HEK293 (cell line): Measurements from ENCODE around the gene SH3BP5.
A peak's percentile ranks its signal among the peaks of the same experiment; 100 is the strongest.

ENCODE experiments used
- CTCF ChIA-PET: fragments of 350-600 bp; formaldehyde crosslinking; extraction: SDS; loops from one replicate; lab custom pipeline; 2021; ENCODE audit warnings: antibody characterized with exemption; lab: Yijun Ruan, JAX
- POLR2A ChIA-PET: fragments of 300-600 bp; formaldehyde crosslinking; extraction: SDS; loops from one replicate; lab custom pipeline; 2020; ENCODE audit warnings: antibody characterized with exemption, inconsistent platforms; lab: Yijun Ruan, JAX
- H3K27ac ChIP-seq: fragments of 200-500 bp; sonication (Bioruptor generic); 2 replicates; pipeline ENCODE4 v1.5.1; 2014; ENCODE audit warnings: low read depth, low read length, control low read depth, inconsistent platforms; ENCODE audit errors: extremely low read depth
- H3K36me3 ChIP-seq, 2 experiments: fragments of 200-500 bp in 1 of 2; sonication (Bioruptor generic) in 1 of 2; 1 replicate in 1 of 2; 2 replicates in 1 of 2; pipeline ENCODE4 v1.5.1; 2014 to 2017; ENCODE audit warnings: inconsistent platforms in 2 of 2, low read length in 2 of 2; ENCODE audit not compliant: control insufficient read depth in 2 of 2, insufficient read depth in 1 of 2
- H3K4me1 ChIP-seq: fragments of 200-500 bp; sonication (Bioruptor generic); 2 replicates; pipeline ENCODE4 v1.5.1; 2014; ENCODE audit warnings: mild to moderate bottlenecking, low read length, inconsistent platforms; ENCODE audit not compliant: control insufficient read depth, insufficient read depth
- H3K4me3 ChIP-seq: 2 replicates; pipeline ENCODE4 v1.5.1; 2011; ENCODE audit warnings: low read depth, mild to moderate bottlenecking, control low read depth, low read length, moderate library complexity
- H3K9me3 ChIP-seq: fragments of 200-500 bp; sonication (Bioruptor generic); 2 replicates; pipeline ENCODE4 v1.5.1; 2014; ENCODE audit warnings: low read depth, low read length, inconsistent platforms; ENCODE audit not compliant: control insufficient read depth, insufficient read depth
- BCL11A ChIP-seq: fragments of 450-650 bp; formaldehyde crosslinking; IDR thresholded peaks from 2 replicates; pipeline ENCODE4 v1.5.1; 2016; ENCODE audit warnings: low read depth, missing biosample characterization, missing genetic modification characterization
- BCL11B ChIP-seq: fragments of 450-650 bp; formaldehyde crosslinking; IDR thresholded peaks from 2 replicates; pipeline ENCODE4 v1.5.1; 2016; ENCODE audit warnings: low read depth, missing biosample characterization, missing genetic modification characterization
- GLI2 ChIP-seq: fragments of 450-650 bp; formaldehyde crosslinking; IDR thresholded peaks from 2 replicates; pipeline ENCODE4; 2017; ENCODE audit warnings: missing biosample characterization, missing genetic modification characterization, low read depth, borderline replicate concordance
- IKZF3 ChIP-seq: fragments of 450-650 bp; IDR thresholded peaks from 2 replicates; pipeline ENCODE4 v1.5.0; 2018; ENCODE audit warnings: missing biosample characterization, mild to moderate bottlenecking, missing genetic modification characterization, moderate library complexity
- KLF16 ChIP-seq: fragments of 450-650 bp; formaldehyde crosslinking; IDR thresholded peaks from 2 replicates; pipeline ENCODE4 v1.5.1; 2017; ENCODE audit warnings: missing biosample characterization, missing genetic modification characterization
- KLF7 ChIP-seq: fragments of 450-650 bp; formaldehyde crosslinking; IDR thresholded peaks from 2 replicates; pipeline ENCODE4 v1.5.1; 2016; ENCODE audit warnings: missing biosample characterization, missing genetic modification characterization, borderline replicate concordance
- OSR2 ChIP-seq: fragments of 450-650 bp; formaldehyde crosslinking; IDR thresholded peaks from 2 replicates; pipeline ENCODE4 v1.5.1; 2016; ENCODE audit warnings: missing biosample characterization, missing genetic modification characterization
- RBAK ChIP-seq: fragments of 450-650 bp; formaldehyde crosslinking; IDR thresholded peaks from 2 replicates; pipeline ENCODE4 v1.5.1; 2016; ENCODE audit warnings: missing biosample characterization, missing genetic modification characterization
- SP7 ChIP-seq: fragments of 450-650 bp; formaldehyde crosslinking; IDR thresholded peaks from 2 replicates; pipeline ENCODE4 v1.5.1; 2016; ENCODE audit warnings: missing biosample characterization, missing genetic modification characterization
- ZIC2 ChIP-seq: fragments of 450-650 bp; formaldehyde crosslinking; IDR thresholded peaks from 2 replicates; pipeline ENCODE4 v1.5.1; 2016; ENCODE audit warnings: missing biosample characterization, missing genetic modification characterization
- ZNF169 ChIP-seq: fragments of 450-650 bp; formaldehyde crosslinking; IDR thresholded peaks from 2 replicates; pipeline ENCODE4 v1.5.1; 2016; ENCODE audit warnings: missing biosample characterization, missing genetic modification characterization
- ZNF214 ChIP-seq: fragments of 450-650 bp; formaldehyde crosslinking; IDR thresholded peaks from 2 replicates; pipeline ENCODE4 v1.5.1; 2017; ENCODE audit warnings: missing biosample characterization, mild to moderate bottlenecking, missing genetic modification characterization, borderline replicate concordance
- ZNF561 ChIP-seq: fragments of 450-650 bp; IDR thresholded peaks from 2 replicates; pipeline ENCODE4 v1.5.1; 2018; ENCODE audit warnings: missing biosample characterization, missing genetic modification characterization, borderline replicate concordance
- ZNF596 ChIP-seq: fragments of 450-650 bp; IDR thresholded peaks from 2 replicates; pipeline ENCODE4 v1.5.0; 2018; ENCODE audit warnings: missing biosample characterization, mild to moderate bottlenecking, missing genetic modification characterization, moderate library complexity
- ZNF600 ChIP-seq: fragments of 450-650 bp; formaldehyde crosslinking; IDR thresholded peaks from 2 replicates; pipeline ENCODE4 v1.5.1; 2016; ENCODE audit warnings: missing biosample characterization, missing genetic modification characterization
- ZNF830 ChIP-seq: fragments of 450-650 bp; IDR thresholded peaks from 2 replicates; pipeline ENCODE4 v1.5.0; 2018; ENCODE audit warnings: missing biosample characterization, missing genetic modification characterization, low read depth, mild to moderate bottlenecking, moderate library complexity
- TF ChIP-seq, protein P1 (sequence below): fragments of 450-650 bp; formaldehyde crosslinking; IDR thresholded peaks from 2 replicates; pipeline ENCODE4 v1.5.1; 2017; ENCODE audit warnings: missing biosample characterization, missing genetic modification characterization
- TF ChIP-seq, protein P2 (sequence below): fragments of 450-650 bp; formaldehyde crosslinking; IDR thresholded peaks from 2 replicates; pipeline ENCODE4 v1.5.1; 2016; ENCODE audit warnings: missing biosample characterization, missing genetic modification characterization

Gene SH3BP5

DNA sequence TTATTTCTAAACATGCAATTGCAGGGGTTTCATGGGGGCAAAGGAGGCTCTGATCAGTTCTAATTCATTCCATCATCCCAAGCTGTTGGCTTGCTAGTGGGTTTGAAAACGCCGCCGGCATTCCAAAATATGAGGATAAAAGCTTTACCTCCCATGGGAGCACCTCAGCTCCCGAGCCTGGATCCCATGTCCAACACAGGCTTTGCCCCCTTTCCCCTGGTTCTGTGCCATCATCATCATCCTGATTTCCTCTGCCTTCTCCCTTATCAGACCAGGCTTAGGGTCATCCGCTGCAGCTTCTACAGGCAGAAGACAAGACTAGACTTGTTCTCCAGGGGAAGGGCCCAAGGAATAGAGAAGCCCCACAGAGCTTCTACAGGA is 25.4 kb downstream of the SH3BP5 start (continued):
- TF ChIP-seq, protein P1, sequence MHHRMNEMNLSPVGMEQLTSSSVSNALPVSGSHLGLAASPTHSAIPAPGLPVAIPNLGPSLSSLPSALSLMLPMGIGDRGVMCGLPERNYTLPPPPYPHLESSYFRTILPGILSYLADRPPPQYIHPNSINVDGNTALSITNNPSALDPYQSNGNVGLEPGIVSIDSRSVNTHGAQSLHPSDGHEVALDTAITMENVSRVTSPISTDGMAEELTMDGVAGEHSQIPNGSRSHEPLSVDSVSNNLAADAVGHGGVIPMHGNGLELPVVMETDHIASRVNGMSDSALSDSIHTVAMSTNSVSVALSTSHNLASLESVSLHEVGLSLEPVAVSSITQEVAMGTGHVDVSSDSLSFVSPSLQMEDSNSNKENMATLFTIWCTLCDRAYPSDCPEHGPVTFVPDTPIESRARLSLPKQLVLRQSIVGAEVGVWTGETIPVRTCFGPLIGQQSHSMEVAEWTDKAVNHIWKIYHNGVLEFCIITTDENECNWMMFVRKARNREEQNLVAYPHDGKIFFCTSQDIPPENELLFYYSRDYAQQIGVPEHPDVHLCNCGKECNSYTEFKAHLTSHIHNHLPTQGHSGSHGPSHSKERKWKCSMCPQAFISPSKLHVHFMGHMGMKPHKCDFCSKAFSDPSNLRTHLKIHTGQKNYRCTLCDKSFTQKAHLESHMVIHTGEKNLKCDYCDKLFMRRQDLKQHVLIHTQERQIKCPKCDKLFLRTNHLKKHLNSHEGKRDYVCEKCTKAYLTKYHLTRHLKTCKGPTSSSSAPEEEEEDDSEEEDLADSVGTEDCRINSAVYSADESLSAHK (tag by site-specific recombination) = no peak
- TF ChIP-seq RBAK (tag by site-specific recombination) (no peak), ZIC2 (tag by site-specific recombination) (0 out of 2 replicates have a peak, but pooled peaks have one; percentile 15)
- TF ChIP-seq, all 188 proteins: peak for 2

DNA sequence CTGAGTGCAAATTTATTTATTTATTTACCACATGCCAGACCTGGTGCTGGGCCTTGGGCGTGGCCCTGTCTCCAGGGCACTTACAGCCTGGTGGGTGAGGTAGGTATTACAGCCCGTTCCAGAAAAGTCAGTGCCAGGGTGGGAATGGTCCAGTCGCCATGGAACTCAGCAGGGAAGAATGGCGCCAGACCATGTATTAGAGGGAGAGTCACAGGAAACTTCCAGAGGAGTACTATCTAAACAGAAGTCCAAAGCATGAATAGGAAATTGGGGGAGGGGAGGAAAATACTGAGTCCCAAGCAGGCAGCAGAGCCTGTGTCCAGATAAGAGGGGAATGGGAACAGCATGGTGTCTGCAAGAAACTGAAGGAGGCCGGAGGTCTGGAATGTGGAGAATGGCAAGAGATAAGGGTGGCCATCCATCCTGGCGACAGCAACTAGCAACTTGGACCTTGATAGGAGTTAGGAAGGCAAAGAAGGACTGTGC is 27.0 kb downstream of the SH3BP5 start:
- Histone ChIP-seq H3K4me3 (no peak overlapping the region), H3K36me3 (peaks cover 0 to 20% of the 10 kb centered on the region in 2 experiments; a peak in 1 of 3 replicates), H3K4me1 (peaks cover 3% of the 10 kb centered on the region; the same call in 1 of the 2 replicates), H3K27ac (no peak overlapping the region), H3K9me3 (no peaks in the 10 kb centered on the region)
- ChIA-PET CTCF (interaction anchor here (0.6 to 1.5 kb wide), 5 partner anchors 12 to 120 kb away, joined by 3 to 5 read pairs (median 4); no protein-coding TSS in a partner anchor), POLR2A (interaction anchor here (0.6 to 0.7 kb wide), 2 partner anchors 14 to 37 kb away, joined by 3 to 4 read pairs; no protein-coding TSS in a partner anchor)
- peak; percentile 77 for TF ChIP-seq ZIC2 (tag by site-specific recombination)
- TF ChIP-seq ZNF561 (tag by site-specific recombination) = no peak
- 0 out of 2 replicates have a peak, but pooled peaks have one; percentile 15 for TF ChIP-seq IKZF3 (tag by site-specific recombination)
- peak; percentile 50; the same call in 1 of the 2 replicates for TF ChIP-seq KLF7 (tag by site-specific recombination)

DNA sequence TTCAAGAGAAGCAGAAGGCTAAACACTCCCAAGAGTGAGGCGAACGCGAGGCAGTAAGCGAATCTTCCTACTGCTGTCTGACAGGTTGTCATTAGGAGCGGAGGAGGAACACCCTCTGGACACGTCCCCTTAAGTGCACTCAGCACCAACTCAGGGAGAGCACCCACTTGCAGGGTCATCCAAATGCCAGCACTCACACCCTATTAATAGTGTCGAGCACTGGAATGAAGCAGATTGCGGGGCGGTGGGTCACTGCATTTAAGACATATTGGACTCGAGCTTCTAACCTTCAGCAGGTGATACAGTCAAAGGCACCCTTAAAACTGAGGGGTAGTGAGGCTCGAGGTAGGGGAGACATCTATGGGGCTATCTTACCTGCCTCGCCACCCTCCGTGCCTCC is 28.7 kb downstream of the SH3BP5 start:
- Histone ChIP-seq H3K4me3 (no peak overlapping the region), H3K36me3 (peaks cover 0 to 20% of the 10 kb centered on the region in 2 experiments; a peak in 1 of 3 replicates), H3K9me3 (no peaks in the 10 kb centered on the region), H3K27ac (no peak overlapping the region), H3K4me1 (no peaks in the 10 kb centered on the region)
- TF ChIP-seq ZNF214 (tag by site-specific recombination) = no peak
- no peak for TF ChIP-seq ZIC2 (tag by site-specific recombination)
- TF ChIP-seq ZNF830 (tag by site-specific recombination) = no peak
- TF ChIP-seq ZNF169 = no peak
- TF ChIP-seq KLF16 (tag by site-specific recombination) = no peak
- no peak for TF ChIP-seq IKZF3 (tag by site-specific recombination)
- TF ChIP-seq BCL11A (tag by site-specific recombination) = no peak
- TF ChIP-seq, protein P2, sequence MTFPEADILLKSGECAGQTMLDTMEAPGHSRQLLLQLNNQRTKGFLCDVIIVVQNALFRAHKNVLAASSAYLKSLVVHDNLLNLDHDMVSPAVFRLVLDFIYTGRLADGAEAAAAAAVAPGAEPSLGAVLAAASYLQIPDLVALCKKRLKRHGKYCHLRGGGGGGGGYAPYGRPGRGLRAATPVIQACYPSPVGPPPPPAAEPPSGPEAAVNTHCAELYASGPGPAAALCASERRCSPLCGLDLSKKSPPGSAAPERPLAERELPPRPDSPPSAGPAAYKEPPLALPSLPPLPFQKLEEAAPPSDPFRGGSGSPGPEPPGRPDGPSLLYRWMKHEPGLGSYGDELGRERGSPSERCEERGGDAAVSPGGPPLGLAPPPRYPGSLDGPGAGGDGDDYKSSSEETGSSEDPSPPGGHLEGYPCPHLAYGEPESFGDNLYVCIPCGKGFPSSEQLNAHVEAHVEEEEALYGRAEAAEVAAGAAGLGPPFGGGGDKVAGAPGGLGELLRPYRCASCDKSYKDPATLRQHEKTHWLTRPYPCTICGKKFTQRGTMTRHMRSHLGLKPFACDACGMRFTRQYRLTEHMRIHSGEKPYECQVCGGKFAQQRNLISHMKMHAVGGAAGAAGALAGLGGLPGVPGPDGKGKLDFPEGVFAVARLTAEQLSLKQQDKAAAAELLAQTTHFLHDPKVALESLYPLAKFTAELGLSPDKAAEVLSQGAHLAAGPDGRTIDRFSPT = no peak
- TF ChIP-seq GLI2 (tag by site-specific recombination) = no peak
- no peak for TF ChIP-seq BCL11B (tag by site-specific recombination)
- no peak for TF ChIP-seq ZNF600 (tag by site-specific recombination)
- TF ChIP-seq ZNF596 (tag by site-specific recombination) = no peak
- TF ChIP-seq SP7 (tag by site-specific recombination) = no peak
- no peak for TF ChIP-seq OSR2
- TF ChIP-seq, all 188 proteins: peak for 0
- POLR2A ChIA-PET = no interaction called here
- CTCF ChIA-PET = interaction anchor here (0.7 to 1.0 kb wide), 2 partner anchors 35 to 38 kb away, joined by 3 read pairs; no protein-coding TSS in a partner anchor
